H1 (cell line): ENCODE data around the gene PCNX1.

Source experiments
- CTCF ChIP-seq, 3 experiments: IDR thresholded peaks; 1 replicate in 2 of 3; 2 replicates in 1 of 3; pipeline versions ENCODE4 v1.5.1 to v1.6.1; 2011; ENCODE audit warnings: low read length in 3 of 3, mild to moderate bottlenecking in 3 of 3, inconsistent platforms in 2 of 3, low read depth in 1 of 3, moderate library complexity in 1 of 3; ENCODE audit not compliant: insufficient read depth in 1 of 3; ENCODE audit errors: control extremely low read depth in 1 of 3
- EZH2 ChIP-seq: fragments of 200-600 bp; sonication (generic); IDR thresholded peaks from 2 replicates; pipeline ENCODE4 v1.7.1; 2012; ENCODE audit warnings: low read depth, mild to moderate bottlenecking, moderate library complexity, low read length, inconsistent platforms; ENCODE audit not compliant: severe bottlenecking
- POLR2AphosphoS5 ChIP-seq: IDR thresholded peaks from 2 replicates; pipeline ENCODE4 v1.6.1; 2011; ENCODE audit warnings: low read depth, low read length
- RNF2 ChIP-seq: fragments of 200-900, 300-1000 bp; sonication (generic); IDR thresholded peaks from 2 replicates; pipeline ENCODE4 v1.7.1; 2016; ENCODE audit warnings: borderline replicate concordance, low read depth, mild to moderate bottlenecking, antibody characterized with exemption, low read length; ENCODE audit not compliant: poor library complexity, severe bottlenecking; ENCODE audit errors: missing control alignments
- SAP30 ChIP-seq: fragments of 300-600 bp; sonication (generic); IDR thresholded peaks from 2 replicates; pipeline ENCODE4 v1.7.1; 2012; ENCODE audit warnings: low read length, moderate library complexity, mild to moderate bottlenecking, inconsistent platforms; ENCODE audit not compliant: insufficient read depth, insufficient replicate concordance
- SP1 ChIP-seq: IDR thresholded peaks from 2 replicates; pipeline ENCODE4 v1.6.1; 2011; ENCODE audit warnings: low read depth, low read length
- TEAD4 ChIP-seq: IDR thresholded peaks from 2 replicates; pipeline ENCODE4 v1.6.1; 2012; ENCODE audit warnings: low read depth, low read length, inconsistent platforms, mixed read lengths
- YY1 ChIP-seq: IDR thresholded peaks from 2 replicates; pipeline ENCODE4 v1.6.1; 2011; ENCODE audit warnings: low read depth, mild to moderate bottlenecking, low read length
- ZNF274 ChIP-seq: IDR thresholded peaks from 2 replicates; pipeline ENCODE4 v1.7.0; 2012; ENCODE audit warnings: low read length, borderline replicate concordance; ENCODE audit errors: extremely low read depth

DNA sequence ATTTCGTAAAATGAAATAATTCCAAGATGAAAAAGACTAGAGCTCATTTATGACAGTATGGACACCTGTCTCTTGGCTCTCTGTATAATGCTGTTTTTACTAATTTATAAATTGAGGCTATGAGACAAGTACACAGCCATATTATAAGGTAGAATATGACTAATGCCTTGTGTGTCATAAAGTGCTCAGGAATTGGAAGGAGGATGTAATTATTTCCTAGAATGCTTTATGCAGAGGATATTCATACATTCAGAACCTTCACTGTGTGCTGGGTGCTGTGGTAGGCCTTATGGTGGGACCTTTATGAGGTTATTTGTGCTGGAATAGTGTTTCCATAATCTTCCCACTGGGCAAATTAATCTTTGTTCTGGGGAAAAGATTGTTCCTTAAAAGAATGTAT lies 13.3 kb downstream of the PCNX1 start:
- no peak for TF ChIP-seq YY1
- TF ChIP-seq CTCF (IDR thresholded peaks at IDR 0.05; ENCODE audit: control extremely low read depth in 1 of 3, insufficient read depth in 1 of 3, low read depth in 1 of 3, low read length in 3 of 3), result no peak
- TF ChIP-seq RNF2, result no peak
- no peak for TF ChIP-seq EZH2
- no peak for TF ChIP-seq SP1
- no peak for TF ChIP-seq TEAD4
- TF ChIP-seq SAP30, result no peak
- TF ChIP-seq POLR2AphosphoS5, result no peak
- TF ChIP-seq ZNF274, result no peak
